ENCODE data around the gene FNDC3B. TPM values are rescaled to one million over a fixed set of nuclear protein-coding genes. Genes with fewer than 3 reads are reported as not detected.
"Not testable (repeated sequence)": the region's sequence is repeated elsewhere in the genome, so short reads cannot be mapped to it uniquely, and the experiment has no call there.

FNDC3B gene
- 4.2 TPM for polyA plus RNA-seq (2012; ENCODE audit: missing spikeins)

- FAIRE-seq = peak; percentile 86
- TF ChIP-seq TAF1 (IDR thresholded peaks at IDR 0.05; ENCODE audit: borderline replicate concordance, low read depth, low read length) (peak; percentile 74; the same call in 1 of the 2 replicates), POLR2AphosphoS5 (IDR thresholded peaks at IDR 0.05; ENCODE audit: low read depth, low read length) (no peak), POLR2A (IDR thresholded peaks at IDR 0.05; ENCODE audit: low read depth, low read length) (peak; percentile 67; the same call in 1 of the 2 replicates)
- peak; percentile 67 for DNase-seq (ENCODE audit: insufficient read length)
Observed at GRCh38 chr3:172039436-172040077, at the start of gene FNDC3B. Gene FNDC3B (plus strand): TSS chr3:172039578. CDS start chr3:172112480, 72,902 bp downstream.

GRCh38 chr3:171990239-171990638 is 49.1 kb upstream of the FNDC3B start:
- not testable (repeated sequence) for DNase-seq (ENCODE audit: insufficient read length); FAIRE-seq

GRCh38 chr3:171991166-171991565 is 48.2 kb upstream of the FNDC3B start:
- DNase-seq (ENCODE audit: insufficient read length) = no peak
- TF ChIP-seq POLR2AphosphoS5 (IDR thresholded peaks at IDR 0.05; ENCODE audit: low read depth, low read length) (no peak), TAF1 (IDR thresholded peaks at IDR 0.05; ENCODE audit: borderline replicate concordance, low read depth, low read length) (no peak), POLR2A (IDR thresholded peaks at IDR 0.05; ENCODE audit: low read depth, low read length) (no peak)
- no peak for FAIRE-seq

- no peak for TF ChIP-seq TAF1 (IDR thresholded peaks at IDR 0.05; ENCODE audit: borderline replicate concordance, low read depth, low read length)
- no peak for TF ChIP-seq POLR2AphosphoS5 (IDR thresholded peaks at IDR 0.05; ENCODE audit: low read depth, low read length)
- no peak for FAIRE-seq
- DNase-seq (ENCODE audit: insufficient read length) = no peak
Observed at GRCh38 chr3:171994646-171995428, 44.5 kb upstream of the FNDC3B start.

- no peak for DNase-seq (ENCODE audit: insufficient read length)
- TF ChIP-seq POLR2AphosphoS5 (IDR thresholded peaks at IDR 0.05; ENCODE audit: low read depth, low read length) (no peak), TAF1 (IDR thresholded peaks at IDR 0.05; ENCODE audit: borderline replicate concordance, low read depth, low read length) (no peak), POLR2A (IDR thresholded peaks at IDR 0.05; ENCODE audit: low read depth, low read length) (no peak)
- no peak for FAIRE-seq
Observed at GRCh38 chr3:171995486-171995885, 43.9 kb upstream of the FNDC3B start.

- TF ChIP-seq POLR2A (IDR thresholded peaks at IDR 0.05; ENCODE audit: low read depth, low read length) = no peak
- no peak for TF ChIP-seq TAF1 (IDR thresholded peaks at IDR 0.05; ENCODE audit: borderline replicate concordance, low read depth, low read length)
- no peak for DNase-seq (ENCODE audit: insufficient read length)
- FAIRE-seq = no peak
Observed at GRCh38 chr3:171996178-171996817, 43.1 kb upstream of the FNDC3B start.

- DNase-seq (ENCODE audit: insufficient read length); FAIRE-seq: not testable (repeated sequence)
Observed at GRCh38 chr3:171998731-171999130, 40.6 kb upstream of the FNDC3B start.

- not testable (repeated sequence) for FAIRE-seq
Observed at GRCh38 chr3:172001616-172002015, 37.8 kb upstream of the FNDC3B start.

GRCh38 chr3:172002512-172003078 is 36.8 kb upstream of the FNDC3B start:
- TF ChIP-seq POLR2A (IDR thresholded peaks at IDR 0.05; ENCODE audit: low read depth, low read length) = no peak
- no peak for TF ChIP-seq POLR2AphosphoS5 (IDR thresholded peaks at IDR 0.05; ENCODE audit: low read depth, low read length)
- no peak for TF ChIP-seq TAF1 (IDR thresholded peaks at IDR 0.05; ENCODE audit: borderline replicate concordance, low read depth, low read length)
- no peak for FAIRE-seq

More at GRCh38 chr3:172001616-172002015, 37.8 kb upstream of the FNDC3B start:
- not testable (repeated sequence) for DNase-seq (ENCODE audit: insufficient read length)

GRCh38 chr3:172003146-172003545 is 36.2 kb upstream of the FNDC3B start:
- FAIRE-seq = no peak
- no peak for DNase-seq (ENCODE audit: insufficient read length)
- TF ChIP-seq POLR2AphosphoS5 (IDR thresholded peaks at IDR 0.05; ENCODE audit: low read depth, low read length) (no peak), TAF1 (IDR thresholded peaks at IDR 0.05; ENCODE audit: borderline replicate concordance, low read depth, low read length) (no peak), POLR2A (IDR thresholded peaks at IDR 0.05; ENCODE audit: low read depth, low read length) (no peak)

More at GRCh38 chr3:172002512-172003078, 36.8 kb upstream of the FNDC3B start:
- no peak for DNase-seq (ENCODE audit: insufficient read length)

- TF ChIP-seq POLR2A (IDR thresholded peaks at IDR 0.05; ENCODE audit: low read depth, low read length) = no peak
- no peak for TF ChIP-seq TAF1 (IDR thresholded peaks at IDR 0.05; ENCODE audit: borderline replicate concordance, low read depth, low read length)
- TF ChIP-seq POLR2AphosphoS5 (IDR thresholded peaks at IDR 0.05; ENCODE audit: low read depth, low read length) = no peak
- no peak for DNase-seq (ENCODE audit: insufficient read length)
- FAIRE-seq = no peak
Observed at GRCh38 chr3:172007065-172007370, 32.4 kb upstream of the FNDC3B start.

GRCh38 chr3:172009803-172010202 is 29.6 kb upstream of the FNDC3B start:
- DNase-seq (ENCODE audit: insufficient read length) (no peak), FAIRE-seq (no peak)
- TF ChIP-seq POLR2AphosphoS5 (IDR thresholded peaks at IDR 0.05; ENCODE audit: low read depth, low read length) (no peak), TAF1 (IDR thresholded peaks at IDR 0.05; ENCODE audit: borderline replicate concordance, low read depth, low read length) (no peak), POLR2A (IDR thresholded peaks at IDR 0.05; ENCODE audit: low read depth, low read length) (no peak)

Data from GM12892 (cell line).